A549 (cell line): ENCODE measurements around the gene TECTB. TPM values are rescaled to one million over a fixed set of nuclear protein-coding genes. Genes with fewer than 3 reads are reported as not detected.

Experiments
- ATAC-seq, 2 experiments: fragments of 200-7000 bp in 1 of 2; fragments of >200 bp in 1 of 2; cut with Nextera tagmentation in 1 of 2; cut with Tn5 transposase in 1 of 2; 3 replicates each; pipeline versions ENCODE4 v1.8.0 to v1.9.1; 2018 to 2020; ENCODE audit warnings: mild to moderate bottlenecking in 1 of 2, moderate library complexity in 1 of 2
- CTCF ChIA-PET: fragments of 300-600 bp; sonication (Branson Sonifier 250); formaldehyde crosslinking; extraction: SDS; loops from one replicate; lab custom pipeline; 2021; ENCODE audit warnings: antibody characterized with exemption, inconsistent platforms; lab: Yijun Ruan, JAX
- POLR2A ChIA-PET: fragments of 350-600 bp; formaldehyde crosslinking; extraction: SDS; loops from one replicate; lab custom pipeline; 2021; ENCODE audit warnings: antibody characterized with exemption, inconsistent platforms; lab: Yijun Ruan, JAX
- DNase-seq, 2 experiments: peaks; one replicate each; pipeline versions ENCODE4 v3.0.0 to v3.0.0-alpha.2; 2011 to 2016; ENCODE audit warnings: low read depth in 1 of 2, low spot score in 1 of 2
- FAIRE-seq: peaks from 2 replicates; lab custom pipeline; 2011; peaks lifted over from hg19 to GRCh38; lab: Jason Lieb, UNC
- H3K27ac ChIP-seq, 2 experiments: fragments of >200 bp; sonication (Bioruptor Twin); formaldehyde crosslinking; 3 replicates each; pipeline ENCODE4 v1.5.1; 2016 to 2017
- H3K4me1 ChIP-seq: fragments of >200 bp; sonication (Bioruptor Twin); formaldehyde crosslinking; 3 replicates; pipeline ENCODE4 v1.6.1; 2016
- H3K4me2 ChIP-seq: fragments of >200 bp; sonication (Bioruptor Twin); formaldehyde crosslinking; 3 replicates; pipeline ENCODE4 v1.6.1; 2016
- H3K4me3 ChIP-seq: fragments of >200 bp; sonication (Bioruptor Twin); formaldehyde crosslinking; 3 replicates; pipeline ENCODE4 v1.5.1; 2016
- H3K9me3 ChIP-seq: fragments of >200 bp; sonication (Bioruptor Twin); formaldehyde crosslinking; 3 replicates; pipeline ENCODE4 v1.6.1; 2016
- BCL3 ChIP-seq: fragments of >200 bp; sonication (Bioruptor Twin); formaldehyde crosslinking; IDR thresholded peaks from 3 replicates; pipeline ENCODE4 v1.6.1; 2016
- BHLHE40 ChIP-seq: IDR thresholded peaks from 2 replicates; pipeline ENCODE4 v1.6.1; 2012; ENCODE audit warnings: low read depth, low read length, inconsistent platforms
- CEBPB ChIP-seq, 2 experiments: fragments of >200 bp in 1 of 2; sonication (Bioruptor Twin) in 1 of 2; formaldehyde crosslinking in 1 of 2; IDR thresholded peaks; 2 replicates each; pipeline ENCODE4 v1.6.1; 2012 to 2016
- CHD2 ChIP-seq: fragments of 150-350 bp; IDR thresholded peaks from 2 replicates; pipeline ENCODE4 v1.6.1; 2014; ENCODE audit warnings: low read length; ENCODE audit not compliant: partially characterized antibody
- CHD4 ChIP-seq: fragments of 200-600 bp; sonication (generic); IDR thresholded peaks from 2 replicates; pipeline ENCODE4 v1.6.1; 2016; ENCODE audit warnings: antibody characterized with exemption, mild to moderate bottlenecking, borderline replicate concordance
- E2F6 ChIP-seq: IDR thresholded peaks from 2 replicates; pipeline ENCODE4 v1.6.1; 2012; ENCODE audit warnings: low read depth, borderline replicate concordance
- EHMT2 ChIP-seq: fragments of 200-600 bp; sonication (generic); IDR thresholded peaks from 2 replicates; pipeline ENCODE4 v1.6.1; 2016; ENCODE audit warnings: antibody characterized with exemption, low read depth, mild to moderate bottlenecking, moderate library complexity
- ELK1 ChIP-seq: fragments of 150-350 bp; IDR thresholded peaks from 2 replicates; pipeline ENCODE4 v1.6.1; 2014; ENCODE audit warnings: low read depth, mild to moderate bottlenecking, low read length
- EP300 ChIP-seq, 2 experiments: fragments of >200 bp; sonication (Bioruptor Twin); formaldehyde crosslinking; IDR thresholded peaks; 2 replicates in 1 of 2; 3 replicates in 1 of 2; pipeline ENCODE4 v1.6.1; 2016 to 2017
- HDAC2 ChIP-seq: fragments of 200-600 bp; sonication (generic); IDR thresholded peaks from 2 replicates; pipeline ENCODE4 v1.6.1; 2016
- HES2 ChIP-seq: fragments of >200 bp; sonication (Bioruptor Twin); formaldehyde crosslinking; IDR thresholded peaks from 2 replicates; pipeline ENCODE4 v1.6.1; 2016
- HEYL ChIP-seq: fragments of 250-450 bp; sonication (Bioruptor Pico); IDR thresholded peaks from 2 replicates; pipeline ENCODE4 v1.8.0; 2021; ENCODE audit warnings: mild to moderate bottlenecking, moderate library complexity
- HOXB5 ChIP-seq: fragments of 250-450 bp; sonication (Bioruptor Pico); IDR thresholded peaks from 2 replicates; pipeline ENCODE4 v1.5.0; 2020; ENCODE audit warnings: mild to moderate bottlenecking, moderate library complexity
- JUN ChIP-seq, 2 experiments: fragments of >200 bp; sonication (Bioruptor Twin); formaldehyde crosslinking; IDR thresholded peaks; 2 replicates in 1 of 2; 3 replicates in 1 of 2; pipeline ENCODE4 v1.6.1; 2016 to 2017
- KDM1A ChIP-seq: fragments of 200-600 bp; sonication (generic); IDR thresholded peaks from 2 replicates; pipeline ENCODE4 v1.6.1; 2016; ENCODE audit warnings: low read depth, mild to moderate bottlenecking
- MAFK ChIP-seq: fragments of 450-650 bp; IDR thresholded peaks from 2 replicates; pipeline ENCODE4 v1.6.1; 2014; ENCODE audit not compliant: partially characterized antibody
- MAZ ChIP-seq: fragments of 150-350 bp; IDR thresholded peaks from 2 replicates; pipeline ENCODE4 v1.6.1; 2014; ENCODE audit warnings: antibody characterized with exemption, low read depth, low read length, borderline replicate concordance
- NPAS2 ChIP-seq: fragments of 250-450 bp; sonication (Bioruptor Pico); IDR thresholded peaks from 2 replicates; pipeline ENCODE4 v1.8.0; 2022; ENCODE audit warnings: mild to moderate bottlenecking, moderate library complexity, borderline replicate concordance
- PHF8 ChIP-seq: fragments of 200-600 bp; sonication (generic); IDR thresholded peaks from 2 replicates; pipeline ENCODE4 v1.6.1; 2016; ENCODE audit warnings: low read depth, mild to moderate bottlenecking, antibody characterized with exemption, moderate library complexity, borderline replicate concordance
- POLR2A ChIP-seq: IDR thresholded peaks from 2 replicates; pipeline ENCODE4 v1.6.1; 2012; ENCODE audit warnings: mild to moderate bottlenecking, low read length
- RNF2 ChIP-seq: fragments of 200-600 bp; sonication (generic); IDR thresholded peaks from 2 replicates; pipeline ENCODE4 v1.6.1; 2016; ENCODE audit warnings: low read depth, mild to moderate bottlenecking, antibody characterized with exemption, moderate library complexity, borderline replicate concordance
- SMC3 ChIP-seq: fragments of >200 bp; sonication (Bioruptor Twin); formaldehyde crosslinking; IDR thresholded peaks from 3 replicates; pipeline ENCODE4 v1.6.1; 2018; ENCODE audit warnings: inconsistent platforms
- SREBF2 ChIP-seq: fragments of 450-650 bp; IDR thresholded peaks from 2 replicates; pipeline ENCODE4 v1.6.1; 2014; ENCODE audit warnings: mild to moderate bottlenecking, moderate library complexity
- TP53 ChIP-seq: fragments of 250-450 bp; sonication (Bioruptor Pico); IDR thresholded peaks from 2 replicates; pipeline ENCODE4 v1.5.0; 2021; ENCODE audit warnings: mild to moderate bottlenecking, moderate library complexity
- ZC3H11A ChIP-seq: fragments of 450-650 bp; IDR thresholded peaks from 2 replicates; pipeline ENCODE4 v1.6.1; 2014; ENCODE audit warnings: antibody characterized with exemption, mild to moderate bottlenecking
- ZFP36 ChIP-seq: fragments of 450-650 bp; IDR thresholded peaks from 2 replicates; pipeline ENCODE4 v1.6.1; 2014; ENCODE audit warnings: borderline replicate concordance; ENCODE audit not compliant: partially characterized antibody
- WGBS: methylation state at CpG from one replicate; pipeline ENCODE4 v1.1.6; 2017; ENCODE audit errors: missing lambda C conversion rate; 5-methylcytosine and 5-hydroxymethylcytosine counted together
- polyA plus RNA-seq, 4 experiments: library from polyadenylated mRNA; depleted of rRNA in 3 of 4; stranded (reverse); fragments of >200 nt; fragmentation: RNase III in 1 of 4; extraction: RNeasy Plus Mini Kit Qiagen cat#74134 plus additional on column Dnase treatment in 1 of 4; gene quantifications; 2 replicates in 3 of 4; 3 replicates in 1 of 4; pipeline ENCODE4 v1.2.3, GENCODE V29; 2011 to 2017
- TF ChIP-seq, protein P1 (sequence below): fragments of 250-450 bp; sonication (Bioruptor Pico); IDR thresholded peaks from 2 replicates; pipeline ENCODE4 v1.5.0; 2020; ENCODE audit warnings: low read depth, mild to moderate bottlenecking, moderate library complexity
- TF ChIP-seq, protein P2 (sequence below): fragments of 450-650 bp; IDR thresholded peaks from 2 replicates; pipeline ENCODE4 v1.6.1; 2014; ENCODE audit warnings: antibody characterized with exemption
- TF ChIP-seq, protein P3 (sequence below): IDR thresholded peaks from 2 replicates; pipeline ENCODE4 v1.6.1; 2012

The TECTB gene
- polyA plus RNA-seq, 2 of the 4 experiments (the other 2 are of a cell fraction), result not detected

GRCh38 chr10:112269266-112269665, 13.9 kb upstream of the TECTB start:
- H3K27ac ChIP-seq, result no peak overlapping the region
- no peak overlapping the region for H3K4me2 ChIP-seq
- 0 out of 3 replicates have a peak, but pooled peaks cover 4% of the 10 kb centered on the region for H3K9me3 ChIP-seq
- no peak for TF ChIP-seq JUN (IDR thresholded peaks at IDR 0.05)
- no peak for TF ChIP-seq BCL3
- TF ChIP-seq MAFK, result no peak
- TF ChIP-seq NPAS2 (CRISPR knock-in tag), result no peak
- TF ChIP-seq CHD2, result no peak
- no peak for TF ChIP-seq POLR2A
- no peak for TF ChIP-seq CHD4
- no peak for TF ChIP-seq PHF8
- TF ChIP-seq HES2, result no peak
- TF ChIP-seq TP53 (CRISPR knock-in tag), result no peak
- no peak for TF ChIP-seq RNF2
- no peak for TF ChIP-seq KDM1A
- no peak for TF ChIP-seq BHLHE40
- no peak for TF ChIP-seq SREBF2
- TF ChIP-seq, protein P1, sequence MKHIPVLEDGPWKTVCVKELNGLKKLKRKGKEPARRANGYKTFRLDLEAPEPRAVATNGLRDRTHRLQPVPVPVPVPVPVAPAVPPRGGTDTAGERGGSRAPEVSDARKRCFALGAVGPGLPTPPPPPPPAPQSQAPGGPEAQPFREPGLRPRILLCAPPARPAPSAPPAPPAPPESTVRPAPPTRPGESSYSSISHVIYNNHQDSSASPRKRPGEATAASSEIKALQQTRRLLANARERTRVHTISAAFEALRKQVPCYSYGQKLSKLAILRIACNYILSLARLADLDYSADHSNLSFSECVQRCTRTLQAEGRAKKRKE (CRISPR knock-in tag), result no peak
- H3K4me1 ChIP-seq, result no peaks in the 10 kb centered on the region
- H3K4me3 ChIP-seq, result no peak overlapping the region
- ChIA-PET POLR2A (no interaction called here), CTCF (no interaction called here)
- DNase-seq (no peak), ATAC-seq (no peak), FAIRE-seq (no peak)

- Histone ChIP-seq H3K4me2 (no peak overlapping the region), H3K27ac (no peak overlapping the region), H3K4me3 (no peak overlapping the region), H3K4me1 (no peaks in the 10 kb centered on the region), H3K9me3 (0 out of 3 replicates have a peak, but pooled peaks cover 3% of the 10 kb centered on the region)
- WGBS, result 35% methylated on average over 3 of the region's 3 CpGs
- ATAC-seq (no peak), FAIRE-seq (no peak)
- TF ChIP-seq HOXB5 (CRISPR knock-in tag), result no peak
- no peak for TF ChIP-seq EP300 (IDR thresholded peaks at IDR 0.05)
- no peak for TF ChIP-seq SMC3
- no peak for TF ChIP-seq ZFP36
- no peak for TF ChIP-seq MAZ
- TF ChIP-seq, protein P2, sequence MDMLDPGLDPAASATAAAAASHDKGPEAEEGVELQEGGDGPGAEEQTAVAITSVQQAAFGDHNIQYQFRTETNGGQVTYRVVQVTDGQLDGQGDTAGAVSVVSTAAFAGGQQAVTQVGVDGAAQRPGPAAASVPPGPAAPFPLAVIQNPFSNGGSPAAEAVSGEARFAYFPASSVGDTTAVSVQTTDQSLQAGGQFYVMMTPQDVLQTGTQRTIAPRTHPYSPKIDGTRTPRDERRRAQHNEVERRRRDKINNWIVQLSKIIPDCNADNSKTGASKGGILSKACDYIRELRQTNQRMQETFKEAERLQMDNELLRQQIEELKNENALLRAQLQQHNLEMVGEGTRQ, result no peak
- no peak for TF ChIP-seq E2F6
- TF ChIP-seq EHMT2, result no peak
- TF ChIP-seq, protein P3, sequence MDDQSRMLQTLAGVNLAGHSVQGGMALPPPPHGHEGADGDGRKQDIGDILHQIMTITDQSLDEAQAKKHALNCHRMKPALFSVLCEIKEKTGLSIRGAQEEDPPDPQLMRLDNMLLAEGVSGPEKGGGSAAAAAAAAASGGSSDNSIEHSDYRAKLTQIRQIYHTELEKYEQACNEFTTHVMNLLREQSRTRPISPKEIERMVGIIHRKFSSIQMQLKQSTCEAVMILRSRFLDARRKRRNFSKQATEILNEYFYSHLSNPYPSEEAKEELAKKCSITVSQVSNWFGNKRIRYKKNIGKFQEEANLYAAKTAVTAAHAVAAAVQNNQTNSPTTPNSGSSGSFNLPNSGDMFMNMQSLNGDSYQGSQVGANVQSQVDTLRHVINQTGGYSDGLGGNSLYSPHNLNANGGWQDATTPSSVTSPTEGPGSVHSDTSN, result no peak
- TF ChIP-seq CHD4, result no peak
- TF ChIP-seq ELK1, result no peak
- no peak for TF ChIP-seq HDAC2
- TF ChIP-seq ZC3H11A, result no peak
- TF ChIP-seq CEBPB (IDR thresholded peaks at IDR 0.05), result no peak
- TF ChIP-seq, protein P1 (CRISPR knock-in tag), result no peak
- TF ChIP-seq HEYL, result no peak
- TF ChIP-seq, all 56 proteins: peak for 0
- ChIA-PET POLR2A (no interaction called here), CTCF (no interaction called here)
- DNase-seq, result no peak
Observed at GRCh38 chr10:112271982-112272381, 11.2 kb upstream of the TECTB start.
